Fibroblast of skin of back (primary cell): Measurements from ENCODE around the gene DRC7.
A peak's percentile ranks its signal among the peaks of the same experiment; 100 is the strongest.
"Not testable (repeated sequence)": the region's sequence is repeated elsewhere in the genome, so short reads cannot be mapped to it uniquely, and the experiment has no call there.

Experiments used
- DNase-seq: peaks from one replicate; pipeline ENCODE4 v3.0.0-alpha.2; 2013

The DRC7 gene

DNA sequence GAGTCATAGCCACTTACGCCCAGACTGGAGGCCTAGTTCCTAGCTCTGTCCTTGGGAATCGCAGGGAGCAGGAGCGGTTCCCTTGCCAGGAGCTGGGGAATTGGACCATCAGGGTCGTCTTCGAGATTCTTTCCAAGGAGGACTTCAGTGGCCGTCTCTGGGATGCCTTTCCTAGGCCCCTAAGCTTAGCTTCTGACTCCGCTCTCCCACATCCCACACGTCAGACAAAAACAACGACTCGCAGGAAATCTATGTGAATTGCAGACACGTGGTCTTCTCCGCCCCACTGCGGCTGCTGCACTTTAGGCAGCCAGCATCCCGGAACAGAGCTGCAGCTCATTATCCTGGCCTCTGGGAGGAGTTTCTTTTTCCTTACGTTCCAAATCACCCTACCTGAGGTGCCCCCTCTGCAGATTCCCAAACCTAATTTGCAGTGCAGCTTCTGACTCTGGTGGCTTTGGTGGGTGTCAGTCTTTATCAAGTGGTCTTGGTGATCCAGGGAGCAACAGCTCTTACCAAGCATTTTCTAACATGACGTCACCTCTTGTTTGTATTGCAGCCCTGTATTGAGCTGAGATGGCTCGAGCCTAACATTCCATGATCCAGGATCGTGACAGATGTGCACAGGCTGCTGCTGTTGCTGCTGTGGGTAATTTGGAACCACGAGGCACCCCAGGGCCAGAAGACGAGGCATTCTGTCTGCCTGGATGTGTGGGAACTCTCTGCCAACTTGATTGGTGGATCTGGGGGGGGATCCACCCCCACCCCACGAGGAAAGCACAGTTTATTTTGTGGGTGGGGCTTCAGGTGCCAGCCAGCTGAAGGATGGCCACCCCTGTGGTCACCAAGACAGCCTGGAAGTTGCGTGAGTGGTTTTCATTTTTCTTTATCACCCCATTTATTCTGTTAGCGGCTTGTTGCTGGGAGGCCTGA, 42.1 kb downstream of the DRC7 start:
- peak; percentile 80 for DNase-seq

DNA sequence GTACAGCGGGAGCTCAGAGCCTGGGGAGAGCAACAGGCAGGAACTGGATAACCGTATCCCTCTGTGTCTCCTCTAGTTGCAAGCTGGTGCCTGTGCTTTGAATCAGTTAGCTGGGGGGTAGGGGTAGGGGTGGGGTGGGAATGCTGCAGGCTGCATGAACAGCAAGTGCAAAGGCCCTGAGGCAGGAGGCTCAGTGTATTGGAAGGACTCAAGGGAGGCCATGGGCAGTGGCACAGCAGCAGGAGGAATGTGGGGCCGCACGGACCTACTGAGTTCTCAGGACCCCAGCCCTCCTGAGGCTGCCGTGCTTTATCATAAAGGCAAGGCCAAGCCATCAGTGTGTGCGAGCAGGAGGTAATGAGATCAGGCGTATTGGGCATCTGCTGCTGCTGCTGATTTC, 44.2 kb downstream of the DRC7 start:
- no peak for DNase-seq

- DNase-seq = no peak
These were observed 45.3 kb downstream of the DRC7 start for GRCh38 chr16:57739756-57740422.

GRCh38 chr16:57740423-57741071, 45.9 kb downstream of the DRC7 start:
- no peak for DNase-seq

DNA sequence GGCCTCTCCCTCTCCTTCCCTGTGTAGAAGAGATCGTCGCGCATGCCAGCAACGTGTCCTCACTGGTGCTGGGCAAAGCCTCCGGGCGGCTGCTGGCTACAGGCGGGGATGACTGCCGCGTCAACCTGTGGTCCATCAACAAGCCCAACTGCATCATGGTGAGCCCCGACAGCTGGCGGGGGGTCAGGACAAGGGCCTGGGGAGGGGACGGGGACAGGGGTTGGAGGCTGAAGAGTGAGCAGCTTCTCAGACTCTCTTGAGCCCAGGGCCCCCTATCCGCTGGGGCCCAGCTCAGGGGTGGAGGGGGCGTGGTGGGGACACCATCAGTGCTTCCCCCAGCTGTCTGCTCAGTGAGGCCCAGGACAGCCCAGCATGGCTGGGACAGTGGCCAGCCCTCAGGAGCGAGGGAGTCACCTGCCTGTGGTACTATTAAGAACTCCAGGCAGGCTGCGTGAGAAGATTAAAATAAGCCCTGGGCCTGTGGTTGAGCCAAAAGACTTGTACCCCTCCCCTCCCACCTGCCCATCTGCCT, 47.1 kb downstream of the DRC7 start:
- DNase-seq = no peak

GRCh38 chr16:57742543-57742942, 47.9 kb downstream of the DRC7 start:
- DNase-seq = no peak

DNA sequence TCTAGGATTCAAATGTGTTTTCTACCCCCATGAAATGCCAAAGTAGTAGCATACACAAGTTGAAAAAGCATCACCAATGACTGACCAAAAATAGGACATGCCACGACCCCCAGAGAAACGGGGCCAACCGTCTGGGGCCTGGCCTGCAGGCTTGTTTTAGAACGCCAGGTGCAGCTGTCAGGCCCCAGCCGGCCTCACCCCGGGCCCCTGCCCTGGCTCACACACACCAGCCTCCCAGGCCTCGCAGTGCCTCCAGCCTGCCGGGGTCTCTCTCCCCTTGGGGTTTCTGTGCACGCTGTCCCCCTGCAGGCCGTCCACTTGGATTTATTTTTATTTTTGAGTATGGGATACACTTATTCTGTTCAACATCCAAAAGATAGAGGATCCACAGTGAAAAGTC, 48.9 kb downstream of the DRC7 start:
- no peak for DNase-seq

DNA sequence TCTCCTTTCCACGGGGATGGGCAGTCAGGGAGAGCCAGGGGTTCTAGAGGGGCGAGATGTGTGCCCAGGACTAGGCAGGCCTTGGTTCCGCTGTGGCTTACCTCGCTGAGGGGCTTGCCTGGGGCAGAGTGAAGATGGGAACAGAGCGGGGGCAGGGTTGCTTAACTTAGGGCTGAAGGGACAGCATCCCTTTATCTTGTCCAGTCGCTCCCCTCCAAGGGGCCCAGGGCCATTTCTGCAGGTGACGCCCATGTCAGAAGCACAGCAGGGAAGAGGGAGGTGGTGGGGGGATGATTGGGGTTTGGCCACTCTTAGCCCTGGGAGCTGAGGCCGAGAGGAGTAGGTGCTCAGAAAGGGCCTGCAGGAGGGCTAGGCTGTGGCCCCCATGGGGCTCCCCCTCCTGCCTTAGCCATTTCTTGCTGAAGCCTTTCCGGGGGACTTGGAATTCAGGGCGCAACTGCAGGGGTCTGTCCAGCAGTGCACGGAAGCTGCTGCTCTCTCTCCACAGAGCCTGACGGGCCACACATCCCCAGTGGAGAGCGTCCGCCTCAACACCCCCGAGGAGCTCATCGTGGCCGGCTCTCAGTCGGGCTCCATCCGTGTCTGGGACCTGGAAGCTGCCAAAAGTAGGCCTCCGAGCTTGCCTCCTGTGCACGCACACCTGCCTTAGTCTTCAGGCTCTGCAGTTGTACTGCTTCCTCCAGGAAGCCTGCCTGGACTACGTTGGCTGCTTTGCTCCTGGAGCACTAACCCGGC, 49.5 kb downstream of the DRC7 start:
- no peak for DNase-seq

DNA sequence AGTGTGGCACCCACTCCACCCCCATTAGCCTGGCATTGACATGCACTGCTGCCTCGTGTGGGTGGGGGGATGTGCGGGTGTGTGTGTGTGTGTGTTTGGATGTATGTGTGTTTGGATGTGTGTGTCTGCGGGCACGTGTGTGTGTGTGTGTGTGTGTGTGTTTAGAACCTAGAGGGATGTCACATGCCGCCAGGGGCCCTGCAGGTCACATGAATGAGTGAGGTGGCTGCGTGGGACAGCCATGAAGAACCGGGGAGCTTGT, 50.0 kb downstream of the DRC7 start:
- DNase-seq = no peak

- DNase-seq = no peak
These were observed 51.2 kb downstream of the DRC7 start for GRCh38 chr16:57745768-57746167.

- not testable (repeated sequence) for DNase-seq
These were observed 51.7 kb downstream of the DRC7 start for GRCh38 chr16:57746316-57746715.

GRCh38 chr16:57747091-57747490, 52.5 kb downstream of the DRC7 start:
- DNase-seq = no peak

DNA sequence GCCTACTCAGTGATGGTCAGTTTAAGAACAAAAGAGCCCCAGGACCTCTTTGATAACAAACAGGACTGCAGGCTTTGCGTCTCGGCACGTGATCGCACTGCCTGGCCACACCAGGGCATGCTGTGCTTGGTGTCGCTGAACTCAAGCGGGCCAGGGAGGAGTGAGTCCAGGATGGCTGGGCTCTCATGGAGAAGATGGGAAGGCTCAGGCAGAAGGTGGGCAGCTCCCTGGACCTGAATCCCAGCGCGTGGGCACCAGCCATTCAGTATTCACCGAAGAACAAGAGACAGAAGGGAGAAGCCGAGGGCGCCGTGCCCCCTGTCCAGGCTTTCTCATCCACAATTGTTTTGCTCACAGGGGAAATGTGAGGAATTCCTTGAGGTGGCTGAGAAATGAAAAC, 52.9 kb downstream of the DRC7 start:
- no peak for DNase-seq

DNA sequence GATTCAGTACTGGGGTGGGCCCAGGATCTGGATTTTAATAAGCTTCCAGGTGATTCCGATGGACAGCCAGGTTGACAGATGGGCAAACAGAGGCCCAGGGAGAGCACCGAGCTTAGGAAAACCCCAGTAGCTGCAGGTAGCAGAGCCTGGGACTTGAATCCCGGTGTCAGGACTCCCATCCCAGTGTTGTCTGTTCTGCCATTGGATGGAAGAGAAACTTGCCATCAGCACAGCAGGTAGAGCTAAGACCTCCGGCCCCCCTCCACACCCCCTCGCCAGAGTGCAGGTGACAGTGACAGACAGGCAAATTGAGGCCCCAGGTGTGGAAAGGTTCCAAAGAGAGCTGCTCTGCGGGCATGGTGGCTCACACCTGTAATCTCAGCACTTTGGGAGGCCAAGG, 53.4 kb downstream of the DRC7 start:
- no peak for DNase-seq

DNA sequence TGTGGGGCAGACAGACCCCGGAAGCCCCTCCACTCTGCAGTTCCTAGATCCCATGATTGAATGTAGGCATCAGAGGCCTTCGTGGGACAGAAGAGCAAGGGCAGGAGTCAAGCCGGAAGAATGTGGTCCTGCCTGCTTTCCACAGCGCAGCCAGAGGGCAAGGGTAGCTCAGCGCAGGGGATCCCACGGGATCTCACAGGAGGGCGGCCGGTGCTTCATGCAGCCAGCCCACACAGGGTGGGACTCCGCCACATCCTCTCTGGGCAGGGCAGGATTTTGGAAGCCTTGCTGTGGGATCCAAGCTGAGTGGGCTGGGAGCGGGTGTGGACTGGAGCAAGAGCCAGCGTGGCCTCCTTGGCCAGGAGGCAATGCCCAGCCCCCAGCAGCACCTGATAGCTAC, 54.0 kb downstream of the DRC7 start:
- no peak for DNase-seq

DNA sequence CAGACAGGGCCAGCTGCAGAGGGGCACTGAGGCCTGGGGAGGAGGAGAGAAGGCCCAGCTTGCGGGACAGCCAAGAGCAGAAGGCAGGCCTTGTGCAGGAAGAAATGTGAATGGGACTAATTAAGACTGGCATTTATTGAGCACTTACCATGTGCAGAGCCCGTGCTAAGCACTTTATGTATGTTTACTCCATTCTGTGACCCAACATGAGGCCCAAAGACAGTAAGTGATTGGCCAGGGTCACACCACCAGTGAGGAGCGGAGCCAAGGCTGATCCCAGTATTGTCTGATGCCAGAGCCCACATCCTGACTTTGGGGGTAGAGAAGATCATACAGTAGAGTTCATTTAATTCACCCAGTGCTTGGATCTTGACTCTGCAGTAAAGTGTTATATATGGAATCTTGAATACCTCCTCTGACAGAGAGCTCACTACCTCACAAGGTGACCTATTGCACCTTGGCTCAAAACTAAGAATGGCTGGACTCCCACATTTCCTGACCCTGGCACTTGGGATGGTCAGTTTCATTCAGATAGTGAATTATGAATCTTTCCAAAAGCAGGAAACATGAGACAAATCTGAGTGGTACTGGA, 54.6 kb downstream of the DRC7 start:
- DNase-seq = no peak

DNA sequence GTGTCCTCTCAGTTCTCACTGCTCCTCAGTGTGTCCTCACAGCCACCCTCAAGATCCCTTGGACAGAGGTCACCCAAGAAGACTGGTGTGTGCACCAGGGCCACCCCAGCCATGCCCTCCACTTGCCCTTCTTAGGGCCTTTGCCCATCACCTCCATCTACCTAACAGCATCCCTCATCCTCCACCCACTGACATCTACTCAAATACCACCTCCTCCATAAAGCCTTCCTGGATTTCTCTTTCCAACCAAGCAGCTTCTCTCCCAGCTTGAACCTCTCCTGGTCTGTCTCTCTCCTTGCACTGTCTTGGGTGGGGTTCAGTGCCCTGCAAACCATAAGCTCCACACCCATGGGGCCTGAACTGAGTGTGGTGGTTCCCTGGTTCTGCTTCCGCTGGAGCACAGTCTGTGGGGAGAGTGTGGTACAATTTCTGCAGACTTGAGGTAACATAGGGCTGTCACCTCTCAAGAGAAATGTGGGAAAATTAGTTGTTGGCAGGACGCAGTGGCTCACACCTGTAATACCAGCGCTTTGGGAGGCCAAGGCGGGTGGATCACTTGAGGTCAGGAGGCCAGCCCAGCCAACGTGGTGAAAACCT, 55.3 kb downstream of the DRC7 start:
- no peak for DNase-seq

DNA sequence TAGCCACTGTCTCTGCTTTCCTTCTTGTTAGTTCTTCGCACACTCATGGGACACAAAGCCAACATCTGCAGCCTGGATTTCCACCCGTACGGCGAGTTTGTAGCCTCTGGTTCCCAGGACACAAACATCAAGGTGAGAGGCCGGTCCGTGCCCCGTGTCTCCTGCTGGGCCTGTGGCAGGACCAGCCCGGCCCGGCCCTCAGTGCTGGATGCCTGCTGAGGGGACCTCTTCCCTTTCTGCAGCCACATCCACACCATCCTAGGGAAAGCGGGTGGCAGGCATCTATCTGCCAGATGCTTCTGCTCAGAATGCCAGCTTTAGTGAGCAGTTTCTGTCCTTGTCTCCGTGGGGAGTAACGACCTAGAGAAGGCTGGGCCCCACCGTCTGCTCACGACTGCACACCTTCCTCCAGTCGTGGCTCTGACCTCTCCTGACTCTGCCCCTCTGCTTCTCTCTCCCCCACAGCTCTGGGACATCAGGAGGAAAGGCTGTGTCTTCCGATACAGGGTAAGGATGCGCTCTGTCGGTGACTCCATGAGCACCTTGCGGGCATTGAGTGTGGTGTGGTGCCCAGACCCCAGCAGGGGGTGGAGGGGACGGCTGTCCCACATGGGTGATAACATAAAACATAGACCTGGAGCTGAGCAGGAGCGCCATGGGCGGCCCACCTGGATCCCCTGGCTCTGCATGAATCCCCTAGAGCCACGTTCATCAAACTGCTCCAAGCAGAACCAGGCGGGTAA, 56.4 kb downstream of the DRC7 start:
- no peak for DNase-seq

GRCh38 chr16:57751539-57752202, 57.1 kb downstream of the DRC7 start:
- no peak for DNase-seq

- DNase-seq = no peak
These were observed 57.6 kb downstream of the DRC7 start for GRCh38 chr16:57752203-57752580.
